H1 (cell line): ENCODE results near the gene NKD2. TPM values are rescaled to one million over a fixed set of nuclear protein-coding genes. Genes with fewer than 3 reads are reported as not detected.

Source experiments
- CHD7 ChIP-seq: fragments of 300-600 bp; sonication (generic); IDR thresholded peaks from 2 replicates; pipeline ENCODE4 v1.7.1; 2012; ENCODE audit warnings: low read length, moderate library complexity, mild to moderate bottlenecking, inconsistent platforms; ENCODE audit not compliant: insufficient replicate concordance
- POLR2A ChIP-seq, 2 experiments: IDR thresholded peaks; 1 replicate in 1 of 2; 2 replicates in 1 of 2; pipeline ENCODE4 v1.6.1; 2011; ENCODE audit warnings: low read depth in 2 of 2, low read length in 2 of 2, mild to moderate bottlenecking in 2 of 2; ENCODE audit errors: control extremely low read depth in 1 of 2
- polyA plus RNA-seq, 7 experiments: library from polyadenylated mRNA; depleted of rRNA in 3 of 7; stranded (reverse) in 5 of 7; unstranded in 2 of 7; fragments of >200 nt in 5 of 7; fragments of 200-250 nt in 2 of 7; gene quantifications; 1 replicate in 5 of 7; 2 replicates in 1 of 7; 4 replicates in 1 of 7; pipeline versions ENCODE4 v1.2.1 to v1.2.3, GENCODE V29; 2011 to 2013; ENCODE audit warnings: missing spikeins in 2 of 7, mixed read lengths in 2 of 7
- total RNA-seq: library from RNA; stranded (reverse); fragmentation: NEBNext Ultra II Directional; extraction: Animal tissue kit (Norgen Biotek cat#: 25700); gene quantifications from 2 replicates; pipeline ENCODE4 v1.2.1, GENCODE V29; 2021

The NKD2 gene
- total and polyA plus RNA-seq, 2 of the 8 experiments (the other 6 are each of a cell fraction or from before 2014, with no cell fraction given): 5.5 to 7.9 TPM

- TF ChIP-seq CHD7 (no peak), POLR2A (IDR thresholded peaks at IDR 0.05; ENCODE audit: control extremely low read depth in 1 of 2, low read depth in 2 of 2, low read length in 2 of 2) (no peak)
Measured at GRCh38 chr5:1074226-1074625, 65.6 kb downstream of the NKD2 start (continued).
